Measurements from ENCODE around the gene PTPN6. TPM values are rescaled to one million over a fixed set of nuclear protein-coding genes. Genes with fewer than 3 reads are reported as not detected.
"Not testable (repeated sequence)": the region's sequence is repeated elsewhere in the genome, so short reads cannot be mapped to it uniquely, and the experiment has no call there.

Gene PTPN6
- total and polyA plus RNA-seq, 10 of the 15 experiments (the other 5 are each of a cell fraction or from before 2014, with no cell fraction given): 229 to 457 (median 370) TPM

GRCh38 chr12:6905414-6906040 lies 45.6 kb upstream of the PTPN6 start:
- peak overlapping the region; percentile 83; the same call in 1 of the 2 replicates for H3K4me2 ChIP-seq (ENCODE audit: control insufficient read depth, insufficient read depth)
- ChIA-PET RAD21 (ENCODE audit: unreplicated experiment) (interaction anchor here (1.8 kb wide), 1 partner anchor 33 kb away, joined by 7 read pairs; the partner anchor contains the start of gene SPSB2), CTCF (interaction anchor here (0.7 to 4.5 kb wide), 5 partner anchors 11 to 36 kb away, joined by 3 to 21 read pairs (median 10); partner anchors contain the start of gene SPSB2), POLR2A (interaction anchor here (0.8 to 4.3 kb wide), 9 partner anchors 9 to 54 kb away, joined by 3 to 18 read pairs (median 4); partner anchors contain the start of genes C12orf57, CDCA3, ENO2 and RNU7-1), SMC1A (ENCODE audit: uncharacterized antibody, unreplicated experiment) (interaction anchor here (0.7 to 1.5 kb wide), 4 partner anchors 8 to 208 kb away, joined by 3 read pairs; no protein-coding TSS in a partner anchor)
- H3K36me3 ChIP-seq (ENCODE audit: control insufficient read depth in 2 of 2, insufficient read depth in 2 of 2, low read length in 1 of 2): no peaks in the 10 kb centered on the region
- no peak overlapping the region for H3K27ac ChIP-seq (ENCODE audit: control insufficient read depth, insufficient read depth)
- H3K4me1 ChIP-seq (ENCODE audit: control insufficient read depth, insufficient read depth, low read length): 0 out of 2 replicates have a peak, but pooled peaks cover 3% of the 10 kb centered on the region
- H3K9me3 ChIP-seq (replicated peaks; ENCODE audit: control insufficient read depth, insufficient read depth, low read length): no peaks in the 10 kb centered on the region
- DNase-seq (ENCODE audit: low read depth, low spot score) (no peak), ATAC-seq (no peak), FAIRE-seq (no peak)
- intact Hi-C loops (cut with micrococcal nuclease; ENCODE audit: unreplicated experiment) (no loop called here), in situ Hi-C loops (cut with MboI) (no loop called here)
- H3K9ac ChIP-seq (ENCODE audit: control insufficient read depth, insufficient read depth, low read length): no peak overlapping the region
- 53% methylated on average over 5 of the region's 5 CpGs for WGBS (ENCODE audit: insufficient coverage, insufficient replicate concordance, low lambda C conversion rate, missing lambda C conversion rate)
- TF ChIP-seq ASH2L (IDR thresholded peaks at IDR 0.05; ENCODE audit: borderline replicate concordance, low read depth) (no peak), ATF7 (IDR thresholded peaks at IDR 0.05; ENCODE audit: low read depth) (no peak), NFYA (IDR thresholded peaks at IDR 0.05; ENCODE audit: borderline replicate concordance, low read depth, low read length) (no peak), PAX8 (IDR thresholded peaks at IDR 0.05) (no peak), PAX5 (IDR thresholded peaks at IDR 0.05; ENCODE audit: borderline replicate concordance, low read depth, low read length) (no peak), YY1 (IDR thresholded peaks at IDR 0.05; ENCODE audit: low read depth, low read length) (no peak), GABPA (IDR thresholded peaks at IDR 0.05; ENCODE audit: low read depth) (no peak), CBX3 (IDR thresholded peaks at IDR 0.05; ENCODE audit: borderline replicate concordance, low read depth) (no peak), KAT2A (conservative IDR thresholded peaks at IDR 0.05; ENCODE audit: control insufficient read depth, low read depth, low read length) (no peak), SRF (IDR thresholded peaks at IDR 0.05; ENCODE audit: low read depth in 2 of 2, low read length in 2 of 2) (no peak)
- no TSS peak for BruUV-seq (replicated peaks)
- no peaks in the 10 kb centered on the region for H3K27me3 ChIP-seq (replicated peaks in 1 of 2; ENCODE audit: control insufficient read depth in 2 of 2, insufficient read depth in 2 of 2, low read length in 1 of 2)
- no peaks in the 10 kb centered on the region for H3K79me2 ChIP-seq (ENCODE audit: control insufficient read depth, insufficient read depth, low read length)
- H3K4me3 ChIP-seq: peak overlapping the region; percentile 93
- no peaks in the 10 kb centered on the region for H4K20me1 ChIP-seq (ENCODE audit: control insufficient read depth, insufficient read depth)
- no peak overlapping the region for H2AFZ ChIP-seq (ENCODE audit: control insufficient read depth, low read depth, low read length)

DNA sequence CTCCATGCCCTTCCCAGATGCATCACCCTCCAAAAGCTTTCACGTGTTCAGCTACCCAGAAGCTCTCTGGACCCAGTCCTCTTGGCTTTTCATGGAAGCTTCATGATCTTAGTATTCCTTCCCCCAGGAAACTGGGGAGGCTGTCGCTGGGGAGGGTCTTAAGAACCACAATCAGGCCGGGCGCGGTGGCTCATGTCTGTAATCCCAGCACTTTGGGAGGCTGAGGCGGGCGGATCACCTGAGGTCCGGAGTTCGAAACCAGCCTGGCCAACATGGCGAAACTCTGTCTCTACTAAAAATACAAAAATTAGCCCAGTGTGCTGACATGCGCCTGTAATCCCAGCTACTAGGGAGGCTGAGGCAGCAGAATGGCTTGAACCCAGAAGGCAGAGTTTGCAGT lies 43.0 kb upstream of the PTPN6 start:
- CTCF ChIA-PET: interaction anchor here (0.6 to 4.5 kb wide), 4 partner anchors 16 to 96 kb away, joined by 3 to 21 read pairs (median 10); partner anchors contain the start of gene SPSB2
- H4K20me1 ChIP-seq (ENCODE audit: control insufficient read depth, insufficient read depth); H3K4me2 ChIP-seq (ENCODE audit: control insufficient read depth, insufficient read depth); ATAC-seq; BruUV-seq (replicated peaks); DNase-seq (ENCODE audit: low read depth, low spot score); H3K27me3 ChIP-seq (replicated peaks in 1 of 2; ENCODE audit: control insufficient read depth in 2 of 2, insufficient read depth in 2 of 2, low read length in 1 of 2); H3K79me2 ChIP-seq (ENCODE audit: control insufficient read depth, insufficient read depth, low read length); H3K4me1 ChIP-seq (ENCODE audit: control insufficient read depth, insufficient read depth, low read length); intact Hi-C loops (cut with micrococcal nuclease; ENCODE audit: unreplicated experiment); H3K36me3 ChIP-seq (ENCODE audit: control insufficient read depth in 2 of 2, insufficient read depth in 2 of 2, low read length in 1 of 2); H3K9me3 ChIP-seq (replicated peaks; ENCODE audit: control insufficient read depth, insufficient read depth, low read length); RAD21 ChIA-PET (ENCODE audit: unreplicated experiment); in situ Hi-C loops (cut with MboI); H3K9ac ChIP-seq (ENCODE audit: control insufficient read depth, insufficient read depth, low read length); H2AFZ ChIP-seq (ENCODE audit: control insufficient read depth, low read depth, low read length); H3K4me3 ChIP-seq; FAIRE-seq; H3K27ac ChIP-seq (ENCODE audit: control insufficient read depth, insufficient read depth): not testable (repeated sequence)
- POLR2A ChIA-PET: interaction anchor here (0.7 to 4.3 kb wide), 4 partner anchors 9 to 30 kb away, joined by 3 to 18 read pairs (median 4); no protein-coding TSS in a partner anchor
- SMC1A ChIA-PET (ENCODE audit: uncharacterized antibody, unreplicated experiment): interaction anchor here (1.5 to 2.1 kb wide), 3 partner anchors 15 to 17 kb away, joined by 3 to 6 read pairs (median 5); no protein-coding TSS in a partner anchor
- WGBS (ENCODE audit: insufficient coverage, insufficient replicate concordance, low lambda C conversion rate, missing lambda C conversion rate): 90% methylated on average over 11 of the region's 11 CpGs

All from GM12878 (cell line).